ENCODE data around the gene ZNF232. TPM values are rescaled to one million over a fixed set of nuclear protein-coding genes. Genes with fewer than 3 reads are reported as not detected.
"Not testable (repeated sequence)": the region's sequence is repeated elsewhere in the genome, so short reads cannot be mapped to it uniquely, and the experiment has no call there.

ZNF232 gene
- total RNA-seq, 1 donor from 2014 or later, result 4.6 TPM

DNA sequence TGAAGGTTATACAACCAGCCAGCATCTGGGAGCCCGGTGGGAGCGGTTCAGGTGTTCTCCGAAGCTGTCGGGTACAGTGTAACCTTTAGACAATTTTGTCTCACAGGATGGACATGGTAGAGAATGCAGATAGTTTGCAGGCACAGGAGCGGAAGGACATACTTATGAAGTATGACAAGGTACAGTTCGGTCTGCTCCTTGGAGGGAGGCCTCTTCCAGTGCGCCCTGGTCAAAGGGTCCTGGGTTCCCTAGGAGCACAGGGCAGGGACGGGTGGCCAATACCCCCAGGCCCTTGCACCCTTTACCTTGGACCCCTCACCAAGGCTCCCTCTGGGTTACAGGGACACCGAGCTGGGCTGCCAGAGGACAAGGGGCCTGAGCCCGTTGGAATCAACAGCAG lies 18.6 kb upstream of the ZNF232 start:
- not testable (repeated sequence) for DNase-seq (ENCODE audit: low spot score)

DNA sequence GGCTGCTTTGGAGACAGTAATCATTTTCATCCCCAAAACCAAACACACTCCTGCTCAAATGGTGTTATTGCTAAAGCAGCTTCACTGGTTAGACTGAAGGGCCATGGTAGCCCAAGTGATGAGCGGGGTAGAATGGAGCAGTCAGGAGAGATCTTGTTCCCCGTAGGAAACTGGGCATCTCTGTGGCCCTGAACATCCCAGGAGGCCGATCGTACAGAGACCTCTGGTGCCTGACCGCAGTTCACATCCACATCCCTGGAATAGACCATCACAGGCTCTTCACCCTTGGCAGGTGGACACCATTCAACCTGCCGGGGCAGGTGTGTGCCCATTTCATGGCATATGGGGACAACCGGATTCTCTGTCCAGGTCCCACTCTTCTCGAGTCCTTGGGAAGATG lies 18.1 kb upstream of the ZNF232 start:
- DNase-seq (ENCODE audit: low spot score), result not testable (repeated sequence)

DNA sequence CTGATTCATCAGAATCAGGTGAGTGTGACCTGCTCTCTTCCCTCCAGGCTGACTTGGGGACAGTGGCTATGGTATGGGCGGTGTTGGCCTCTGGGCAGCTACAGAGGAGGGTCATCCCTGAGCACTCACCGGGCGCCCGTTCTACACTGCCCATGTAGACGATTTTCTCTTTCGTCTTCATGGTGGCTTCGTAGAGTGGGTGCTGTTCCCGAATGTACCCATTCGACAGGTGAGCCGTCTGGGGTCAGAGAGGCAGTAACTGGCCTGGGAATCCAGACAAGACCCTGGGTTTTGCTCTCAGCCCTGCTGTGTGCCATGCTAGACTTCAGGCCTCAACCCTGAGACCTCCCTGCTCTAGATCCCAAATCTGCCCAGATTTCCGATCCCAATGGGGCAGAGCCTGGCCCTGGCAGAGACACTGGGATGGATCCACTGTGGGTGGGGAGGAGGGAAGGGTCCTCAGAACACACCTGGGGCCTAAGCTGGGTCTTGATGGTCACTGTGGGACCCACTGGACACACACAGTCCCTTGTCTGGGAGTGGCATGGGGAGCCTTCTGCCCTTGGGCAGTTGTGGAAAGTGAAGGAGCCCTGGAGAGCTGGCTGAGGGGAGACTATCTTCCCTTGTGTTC lies 17.3 kb upstream of the ZNF232 start:
- peak; percentile 85 for DNase-seq (ENCODE audit: low spot score)

DNA sequence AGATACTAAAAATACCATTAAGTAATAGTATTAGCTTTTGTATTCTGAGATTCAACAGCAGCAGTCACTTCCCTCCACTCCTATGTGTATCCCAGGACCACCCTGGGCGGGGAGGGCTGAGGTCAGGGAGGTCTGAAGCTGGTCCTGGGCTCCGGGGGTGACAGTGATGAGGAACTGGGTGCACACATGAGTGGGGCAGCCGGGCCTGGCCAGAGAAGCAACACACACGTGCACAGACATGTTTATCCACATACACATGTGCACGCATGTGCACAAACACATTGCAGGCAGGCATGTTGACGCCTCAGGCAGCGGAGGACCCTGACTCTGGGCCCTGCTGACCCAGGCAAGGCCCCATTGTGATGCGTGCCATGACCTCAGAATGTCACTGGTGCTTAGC lies 16.7 kb upstream of the ZNF232 start:
- DNase-seq (ENCODE audit: low spot score), result peak; percentile 35

DNA sequence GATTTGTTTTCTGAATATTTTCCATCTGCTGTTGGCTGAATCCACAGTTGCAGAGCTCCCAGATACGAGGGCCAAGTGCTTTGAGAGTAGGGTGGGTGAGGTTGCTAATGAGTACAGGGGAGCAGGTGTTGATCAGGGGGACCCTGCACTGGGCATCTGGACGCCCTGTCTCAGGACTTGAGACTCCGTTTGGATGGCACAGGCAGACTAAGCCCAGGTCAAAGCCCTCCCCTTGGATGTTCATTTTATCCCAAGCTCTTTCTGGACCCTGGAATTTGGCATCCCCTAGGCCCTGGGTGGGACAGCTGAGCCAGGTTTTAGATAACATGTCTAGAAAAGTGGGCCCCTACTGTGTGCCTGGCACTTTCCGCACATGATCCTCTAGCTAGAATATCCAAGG lies 16.2 kb upstream of the ZNF232 start:
- DNase-seq (ENCODE audit: low spot score), result no peak

DNA sequence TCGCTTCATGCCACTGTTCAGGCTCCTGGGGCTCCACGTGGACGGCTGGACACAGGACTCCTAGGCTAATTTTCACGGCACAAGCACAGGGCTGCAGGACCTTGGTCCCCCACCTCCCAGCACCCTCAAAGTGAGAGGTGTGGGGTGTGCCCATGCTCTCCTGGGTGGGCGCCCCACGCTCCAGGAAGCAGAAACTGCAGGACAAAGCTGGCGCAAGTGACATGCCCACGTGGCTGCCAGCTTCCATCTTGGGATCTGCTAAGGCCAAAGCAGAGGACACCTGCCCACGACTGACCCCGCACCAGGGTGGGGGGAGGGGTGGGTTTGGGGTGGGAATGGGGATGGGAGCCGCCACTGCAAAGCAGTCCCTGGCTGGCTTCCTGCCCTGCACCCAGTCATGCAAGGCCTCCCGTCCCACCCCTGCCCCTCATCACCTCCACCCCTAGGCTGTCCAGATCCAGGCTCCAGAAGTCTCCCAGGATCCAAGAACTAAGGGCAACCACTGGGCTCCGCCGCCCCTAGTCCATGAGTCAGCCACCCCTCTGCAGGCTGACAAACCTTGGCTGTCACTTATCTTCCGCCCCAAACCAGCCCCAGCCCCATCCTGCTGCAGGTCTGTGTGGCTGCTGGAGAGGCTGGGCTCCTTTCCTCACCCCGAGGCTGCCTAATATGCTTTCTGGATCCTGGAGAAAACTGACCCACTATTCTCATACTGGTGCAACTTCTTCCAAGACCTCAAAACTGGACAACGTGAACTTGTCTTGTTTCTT lies 15.2 kb upstream of the ZNF232 start:
- peak; percentile 60 for DNase-seq (ENCODE audit: low spot score)

DNA sequence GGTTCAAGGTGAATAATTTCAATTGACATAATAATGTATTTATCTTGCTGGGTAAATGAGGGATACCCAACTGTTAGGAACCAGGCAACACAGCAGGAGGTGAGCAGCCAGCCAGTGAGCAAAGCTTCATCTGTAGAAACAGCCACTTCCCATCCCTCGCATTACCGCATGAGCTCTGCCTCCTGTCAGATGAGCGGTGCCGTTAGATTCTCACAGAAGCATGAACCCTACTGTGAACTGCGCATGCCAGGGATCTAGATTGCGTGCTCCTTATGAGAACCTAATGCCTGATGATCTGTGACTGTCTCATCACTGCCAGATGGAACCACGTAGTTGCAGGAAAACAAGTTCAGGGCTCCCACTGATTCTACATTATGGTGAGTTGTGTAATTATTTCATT lies 13.2 kb upstream of the ZNF232 start:
- DNase-seq (ENCODE audit: low spot score), result peak; percentile 41

DNA sequence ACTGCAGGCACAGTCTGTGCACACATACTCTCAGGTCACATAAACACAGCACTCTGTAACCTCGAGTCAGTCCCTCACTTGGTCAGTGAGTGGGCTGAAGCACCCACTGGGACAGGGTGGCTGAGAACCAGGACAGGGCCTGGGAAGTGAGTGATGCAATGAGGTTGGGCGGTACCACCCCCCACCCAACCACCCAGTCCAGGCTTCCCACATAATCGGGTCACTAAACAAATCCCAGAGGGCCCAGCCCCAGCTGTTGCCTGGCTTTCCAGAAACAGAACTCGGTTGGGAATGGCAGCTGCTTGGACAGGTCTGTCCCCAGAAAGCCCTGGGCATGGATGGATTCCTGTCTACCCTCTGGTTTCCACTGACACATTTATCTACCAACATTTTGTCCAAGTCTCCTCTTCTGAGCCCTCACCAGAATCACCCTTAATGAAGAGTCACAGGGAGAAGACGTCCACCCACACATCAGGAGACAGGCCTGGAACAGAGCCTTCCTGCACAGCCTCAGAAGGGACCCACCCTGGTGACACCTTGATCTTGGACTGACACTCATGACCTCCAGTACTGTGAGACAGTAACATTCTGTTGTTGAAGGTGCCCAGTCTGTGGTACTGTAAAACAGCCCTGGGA lies 12.6 kb upstream of the ZNF232 start:
- peak; percentile 69 for DNase-seq (ENCODE audit: low spot score)

DNA sequence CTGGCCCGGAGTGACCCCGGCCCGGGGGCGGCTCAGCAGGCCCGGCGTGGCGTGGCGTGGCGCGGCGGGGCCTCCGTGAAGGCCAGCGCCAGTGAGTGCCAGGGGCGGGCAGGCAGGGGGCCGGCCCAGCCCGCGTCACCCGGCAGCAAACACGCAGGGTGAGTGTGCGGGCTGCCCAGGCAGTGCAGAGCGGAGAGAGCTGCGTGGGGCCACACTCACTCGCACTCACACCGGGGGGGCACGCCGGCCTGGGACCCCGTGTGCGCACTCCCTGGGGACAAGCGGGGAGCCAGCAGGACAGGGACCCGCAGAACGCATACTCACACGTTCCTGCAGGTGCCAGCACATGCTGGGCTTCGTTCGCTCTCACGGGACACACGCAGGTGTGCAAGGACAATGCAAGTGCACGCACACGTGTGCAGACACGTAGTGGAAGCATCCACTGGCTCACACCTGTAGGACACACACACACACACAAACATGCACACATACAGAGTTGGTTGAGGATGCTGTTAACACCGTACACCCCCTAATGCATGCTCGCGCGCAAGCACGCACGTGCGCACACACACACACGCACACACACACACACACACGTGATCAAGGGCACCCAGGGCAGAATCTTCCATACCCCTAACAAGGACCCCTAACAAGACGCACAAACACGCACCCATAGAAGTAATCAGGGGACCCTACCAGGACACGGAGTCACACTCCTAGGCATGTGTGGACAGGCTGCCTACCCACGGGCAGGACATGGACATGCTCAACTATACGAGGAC lies 11.9 kb upstream of the ZNF232 start:
- peak; percentile 85 for DNase-seq (ENCODE audit: low spot score)

DNA sequence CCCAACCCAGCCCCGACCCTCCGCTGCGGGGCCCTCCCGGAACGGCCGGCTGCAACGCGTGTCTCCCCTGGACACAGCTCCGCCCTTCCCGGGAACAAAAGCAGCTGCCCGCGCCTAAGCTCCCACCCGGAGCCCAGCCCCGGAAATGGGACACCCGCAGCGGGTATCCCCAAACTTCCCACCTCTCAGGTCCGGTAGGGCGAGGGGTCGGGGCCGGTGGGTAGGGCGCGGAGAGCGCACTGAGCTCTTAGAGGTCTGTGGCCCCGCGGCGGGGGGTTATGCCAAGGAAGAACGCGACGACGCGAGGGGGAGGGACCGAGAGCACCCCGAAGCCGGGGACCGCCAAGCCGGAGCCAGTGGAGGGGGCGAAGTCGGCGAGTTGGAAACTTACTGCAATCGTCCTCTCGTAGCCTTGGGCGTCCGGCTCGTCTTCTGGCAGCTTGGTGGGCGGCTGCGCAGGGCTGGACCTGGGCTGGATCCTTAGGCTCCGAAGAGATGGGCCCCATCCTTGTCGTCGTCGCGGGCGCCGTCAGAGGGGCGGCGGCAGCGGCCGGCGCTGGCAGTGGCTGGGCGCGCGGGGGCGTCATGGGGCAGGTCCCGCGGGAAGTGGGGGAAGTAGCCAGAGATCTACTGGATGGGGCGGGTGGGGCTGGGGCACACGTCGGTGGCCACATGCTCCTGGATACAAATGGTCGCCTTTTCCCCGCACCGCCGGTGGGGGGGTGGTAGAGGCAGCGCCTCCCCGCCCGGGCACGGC lies 11.1 kb upstream of the ZNF232 start:
- DNase-seq (ENCODE audit: low spot score), result peak; percentile 87

DNA sequence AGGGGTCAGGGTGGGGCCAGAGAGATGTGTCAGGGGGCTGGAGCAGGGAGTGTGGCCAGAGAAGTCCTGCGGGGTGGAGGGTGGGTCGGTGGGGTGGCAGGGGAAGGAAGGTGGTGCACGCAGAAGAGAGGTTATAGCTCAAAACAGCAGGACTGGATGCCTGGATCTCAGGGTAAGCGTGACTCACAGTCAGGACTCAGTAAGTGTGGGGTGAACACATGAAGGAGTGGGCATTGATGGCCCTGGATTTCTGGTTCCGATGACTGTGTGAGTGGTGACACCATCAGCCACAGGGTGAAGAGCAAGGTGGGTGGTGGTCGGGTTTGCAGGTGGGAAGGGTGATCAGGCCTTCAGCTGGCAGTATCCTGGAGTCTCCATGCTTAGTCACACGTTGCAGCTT lies 10.4 kb upstream of the ZNF232 start:
- not testable (repeated sequence) for DNase-seq (ENCODE audit: low spot score)

DNA sequence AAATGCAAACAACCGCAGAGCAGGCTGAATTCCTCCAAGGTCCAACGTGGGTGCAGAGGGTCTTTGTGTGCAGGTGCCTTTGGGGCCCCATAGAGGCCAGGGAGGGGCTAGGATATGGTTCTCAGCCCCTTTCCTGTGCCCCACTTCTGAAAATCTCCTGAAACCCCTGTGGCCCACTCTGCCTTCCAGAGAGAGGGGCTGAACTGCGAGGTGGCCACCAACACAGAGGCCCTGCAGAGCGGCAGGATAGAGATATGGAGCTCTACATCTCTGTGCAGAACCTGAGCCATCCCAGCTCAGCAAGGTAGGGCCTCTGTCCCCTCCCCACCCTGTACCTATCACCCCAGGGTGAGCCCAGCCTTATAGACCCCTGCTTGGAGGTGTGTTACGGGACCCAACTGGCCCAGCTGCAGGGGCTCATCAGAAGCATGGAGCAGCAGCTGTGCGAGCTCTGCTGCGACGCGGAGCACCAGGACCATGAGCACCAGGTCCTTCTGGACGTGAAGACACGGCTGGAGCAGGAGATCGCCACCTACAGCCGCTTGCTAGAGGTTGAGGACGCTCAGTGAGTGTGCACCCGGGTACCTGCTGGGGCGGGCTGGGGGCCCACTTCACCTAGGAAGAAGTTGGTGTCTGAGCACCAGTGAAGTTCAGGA lies 9.6 kb upstream of the ZNF232 start:
- DNase-seq (ENCODE audit: low spot score), result peak; percentile 82

DNA sequence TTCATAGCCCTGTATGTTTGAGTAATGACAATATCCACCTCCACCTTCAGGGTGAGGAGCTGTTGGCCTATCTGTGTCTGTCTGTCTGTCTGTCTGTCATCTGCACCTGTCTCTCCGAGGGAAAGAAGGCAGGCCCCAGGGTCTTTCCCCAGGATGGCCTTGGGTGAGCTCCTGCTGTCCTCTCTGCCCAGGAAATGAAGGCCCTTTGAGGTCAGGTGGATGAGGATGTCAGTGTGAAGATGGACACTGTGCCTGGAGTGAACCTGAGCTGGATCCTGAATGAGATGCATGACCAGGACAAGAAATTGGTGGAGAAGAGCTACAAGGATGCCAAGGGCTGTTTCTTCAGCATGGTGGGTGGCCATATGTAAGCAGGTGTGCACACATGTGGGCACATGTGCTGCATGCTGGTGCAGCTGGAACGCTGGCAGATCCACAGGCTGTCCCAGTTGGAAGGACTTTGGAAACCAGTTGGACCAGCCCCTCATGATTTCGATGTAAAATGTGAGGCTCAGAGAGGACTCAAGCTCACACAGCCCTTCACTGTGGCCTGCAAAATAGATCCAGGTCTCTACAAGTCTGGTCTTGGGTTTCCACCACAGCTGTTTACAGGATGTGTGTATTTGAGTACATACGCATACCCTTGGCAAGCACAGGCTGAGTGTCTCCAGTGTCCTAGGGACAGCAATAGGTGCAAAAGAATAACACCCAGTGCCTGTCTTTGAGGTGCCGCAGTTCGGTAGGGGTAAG lies 8.9 kb upstream of the ZNF232 start:
- DNase-seq (ENCODE audit: low spot score), result not testable (repeated sequence)

DNA sequence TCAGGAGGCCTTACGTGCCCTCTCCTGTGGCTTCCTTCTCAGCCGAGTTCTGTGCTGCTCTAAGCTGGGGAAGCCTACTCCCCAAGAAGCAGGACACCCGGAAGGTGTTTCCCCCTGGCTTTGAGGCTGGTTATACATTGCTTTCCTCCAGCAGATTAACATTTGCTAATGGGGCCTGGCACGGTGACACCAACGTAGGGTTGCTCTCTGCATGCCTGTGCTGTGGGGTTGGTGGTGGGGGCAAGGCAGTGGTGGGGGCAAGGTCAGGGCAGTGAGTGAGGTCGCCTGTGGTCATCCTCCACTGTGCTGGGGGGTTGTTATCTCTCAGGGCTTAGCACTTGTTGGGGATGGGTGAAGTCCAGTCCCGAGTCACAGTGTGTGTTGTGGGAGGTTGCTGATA lies 8.4 kb upstream of the ZNF232 start:
- peak; percentile 62 for DNase-seq (ENCODE audit: low spot score)

DNA sequence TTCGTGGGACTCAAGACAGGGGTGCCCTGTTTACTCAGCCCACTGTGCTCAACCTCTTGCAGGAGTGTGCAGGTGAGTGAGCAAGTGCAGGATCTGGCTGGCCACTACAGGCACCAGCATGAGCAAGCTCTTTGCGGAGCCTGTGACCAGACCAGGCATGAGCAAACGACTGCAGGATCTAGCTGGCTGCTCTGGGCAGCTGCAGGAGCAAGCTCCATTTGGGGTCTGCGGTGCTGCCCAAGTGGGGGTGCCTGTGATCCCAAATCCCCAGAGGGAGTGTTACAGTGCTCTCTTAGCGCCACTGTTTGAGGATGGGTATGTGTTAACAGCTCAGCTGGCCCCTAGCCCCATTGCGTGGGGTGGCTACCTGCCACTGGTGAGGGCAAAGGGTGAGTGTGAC lies 6.5 kb upstream of the ZNF232 start:
- DNase-seq (ENCODE audit: low spot score), result peak; percentile 77

DNA sequence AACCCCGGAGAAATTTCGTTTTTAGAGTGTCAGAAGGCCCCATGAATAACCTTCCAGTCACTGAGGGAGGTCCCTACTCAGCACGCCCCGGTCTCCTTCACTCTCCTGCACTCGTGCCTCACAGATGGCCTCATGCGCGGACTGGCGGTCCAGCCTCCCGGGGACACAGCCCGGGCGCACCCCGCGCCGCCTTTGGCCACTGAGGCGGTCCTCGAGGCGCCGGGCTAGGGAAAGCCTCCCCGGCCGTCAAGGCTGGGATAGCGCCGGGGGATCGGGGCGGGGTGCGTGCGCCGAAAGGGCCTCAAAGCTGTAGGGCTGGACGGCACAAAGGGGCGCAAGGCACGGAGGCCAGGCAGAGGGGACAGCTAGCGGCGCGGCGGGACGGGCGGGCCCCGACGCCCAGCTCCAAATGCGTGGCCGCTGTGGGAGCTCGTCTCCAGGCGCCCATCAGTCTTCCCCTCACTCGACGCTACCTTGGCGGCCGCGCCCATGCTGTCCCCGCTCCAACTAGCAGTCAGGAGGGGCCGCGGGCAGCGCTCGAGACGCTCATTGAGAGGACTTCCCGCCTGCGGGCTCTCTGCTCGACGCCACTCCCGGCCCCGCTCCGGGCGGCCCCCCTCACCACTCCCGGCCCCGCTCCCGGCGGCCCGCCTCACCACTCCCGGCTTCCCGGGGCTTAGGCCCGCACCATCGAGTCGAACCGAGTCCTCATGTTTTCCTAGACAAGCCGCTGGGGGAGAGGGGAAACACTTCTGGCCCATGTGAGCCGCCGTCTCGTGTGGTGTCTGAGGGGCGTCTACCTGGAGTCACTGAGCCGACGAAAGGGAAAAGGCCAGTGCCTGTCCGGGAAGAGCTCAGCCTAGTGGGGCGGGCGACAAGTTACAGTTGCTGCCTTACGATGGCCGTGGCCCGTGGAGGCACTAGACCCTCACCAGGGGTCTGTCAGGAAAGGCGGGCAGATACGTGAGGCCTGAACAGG lies 4.3 kb upstream of the ZNF232 start, which contains the start of gene USP6:
Gene USP6, plus strand, starts transcription at position 360 of the 979 bp plus-strand sequence. CDS start 14,336 bp downstream, outside the sequence.
- DNase-seq (ENCODE audit: low spot score), result peak; percentile 89

DNA sequence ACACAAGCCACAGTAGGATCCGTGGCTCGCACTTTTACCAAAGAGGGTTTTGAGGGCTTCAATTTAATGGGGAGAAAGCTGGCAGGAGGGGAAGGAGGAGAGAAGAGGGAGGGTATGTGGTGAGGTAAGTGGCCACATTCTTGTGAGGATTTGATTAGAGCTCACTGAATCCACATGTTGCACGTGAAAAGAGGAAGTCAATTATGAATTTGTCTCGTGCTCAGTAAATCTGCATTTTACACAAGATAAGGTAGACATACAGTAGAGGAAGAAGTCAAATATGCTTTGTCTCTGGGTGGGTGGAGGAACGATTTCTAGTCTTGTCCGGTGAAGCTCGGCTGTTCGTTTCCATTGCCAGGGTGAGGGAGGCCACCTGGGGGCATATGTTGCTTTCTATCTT lies 862 bp downstream of the ZNF232 start:
- DNase-seq (ENCODE audit: low spot score), result no peak

DNA sequence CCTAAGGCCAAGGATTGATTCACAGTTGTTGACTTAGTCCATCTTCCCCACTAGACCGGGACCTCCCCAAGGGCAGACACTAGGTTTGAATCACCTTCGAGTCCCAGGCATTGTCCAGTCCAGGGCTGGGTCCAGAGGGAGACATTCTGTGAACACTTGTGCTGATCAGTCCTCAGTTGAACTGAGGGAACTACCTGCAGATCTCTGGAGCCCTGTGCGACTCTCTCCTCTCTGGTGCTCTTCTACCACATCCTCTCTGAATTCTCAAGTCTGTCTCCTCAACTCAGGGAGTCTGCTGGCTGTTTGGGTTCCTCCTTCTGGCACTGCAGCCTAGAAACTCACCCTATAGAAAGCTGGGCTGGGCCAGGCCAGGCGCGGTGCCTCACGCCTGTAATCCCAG lies 10.8 kb downstream of the ZNF232 start:
- DNase-seq (ENCODE audit: low spot score), result no peak
